ENCODE results near the gene UFD1. TPM values are rescaled to one million over a fixed set of nuclear protein-coding genes. Genes with fewer than 3 reads are reported as not detected.
A peak's percentile ranks its signal among the peaks of the same experiment; 100 is the strongest.

UFD1 gene
- total and polyA plus RNA-seq, 9 of the 15 experiments (the other 6 are each of a cell fraction or from before 2014, with no cell fraction given) = 238 to 645 (median 363) TPM

DNA sequence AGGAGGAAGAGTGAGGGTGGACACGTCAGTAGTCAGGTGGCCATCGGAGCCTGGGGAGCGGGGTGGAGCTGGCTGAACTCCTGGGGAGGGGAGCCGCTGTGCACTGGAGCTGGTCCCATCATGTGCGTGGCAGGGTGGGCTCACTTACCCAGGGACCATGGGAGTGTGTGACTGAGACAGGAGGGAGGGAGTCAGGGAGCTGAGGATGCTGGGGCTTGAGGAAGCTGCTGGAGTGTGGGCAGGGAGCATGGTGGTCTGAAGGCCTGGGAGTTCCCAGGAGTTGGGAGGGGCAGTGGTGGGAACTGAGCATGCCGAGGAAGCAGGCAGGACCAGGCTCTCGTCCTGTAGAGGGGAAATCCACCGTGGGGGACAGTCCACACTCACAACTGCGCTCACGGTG, 27.2 kb upstream of the UFD1 start:
- 93% methylated on average over 10 of the region's 10 CpGs for WGBS (ENCODE audit: insufficient coverage, low coverage, missing lambda C conversion rate)
- Histone ChIP-seq H3K9ac (ENCODE audit: insufficient read depth in 1 of 2, low read depth in 2 of 2, low read length in 2 of 2) (peak overlapping the region in 1 of 2 experiments; percentile 30; a peak in 1 of 4 replicates), H3K4me1 (replicated peaks in 1 of 2; ENCODE audit: control insufficient read depth in 2 of 2, insufficient read depth in 2 of 2, low read length in 2 of 2) (peaks cover 0 to 5% of the 10 kb centered on the region in 2 experiments; a peak in 1 of 5 replicates), H4K20me1 (replicated peaks; ENCODE audit: control insufficient read depth, insufficient read depth, low read length) (peaks cover 10% of the 10 kb centered on the region; the same call in 1 of the 2 replicates), H3K79me2 (ENCODE audit: control insufficient read depth, insufficient read depth, low read length) (no peaks in the 10 kb centered on the region), H3K4me2 (ENCODE audit: insufficient read depth, low read length) (no peak overlapping the region), H3K36me3 (ENCODE audit: control insufficient read depth, insufficient read depth, low read length) (peaks cover 99% of the 10 kb centered on the region), H3K9me1 (ENCODE audit: control insufficient read depth, insufficient read depth, low read length) (no peaks in the 10 kb centered on the region), H3K27me3 (ENCODE audit: control insufficient read depth in 2 of 2, insufficient read depth in 2 of 2, low read length in 2 of 2) (no peaks in the 10 kb centered on the region), H3K9me3 (replicated peaks; ENCODE audit: control insufficient read depth, insufficient read depth, low read depth, low read length) (no peaks in the 10 kb centered on the region), H3K27ac (ENCODE audit: extremely low read depth, low read depth, low read length) (no peak overlapping the region), H2AFZ (ENCODE audit: low read depth, low read length) (no peak overlapping the region), H3K4me3 (no peak overlapping the region)
- in situ Hi-C loops (cut with MboI) = loop anchor here (10.0 kb wide), 1 partner anchor 839 kb away; no protein-coding TSS in a partner anchor
- ChIA-PET CTCF (ENCODE audit: low intra/inter-chr PET ratio) (interaction anchor here (0.6 kb wide), 1 partner anchor 427 kb away, joined by 3 read pairs; no protein-coding TSS in a partner anchor), POLR2A (interaction anchor here (0.7 to 6.3 kb wide), 11 partner anchors 7 to 493 kb away, joined by 3 to 46 read pairs (median 9); partner anchors contain the start of genes CDC45 and CLDN5)
- DNase-seq (ENCODE audit: extremely low read depth in 1 of 4, low spot score in 3 of 4) = no peak
- no peak for ATAC-seq
- FAIRE-seq = no peak
- BruUV-seq (replicated peaks) = no TSS peak
- intact Hi-C loops (cut with micrococcal nuclease) = no loop called here
- TF ChIP-seq ERF (CRISPR knock-in tag; IDR thresholded peaks at IDR 0.05) (no peak), RBM17 (IDR thresholded peaks at IDR 0.05; ENCODE audit: borderline replicate concordance, low read depth, low read length) (no peak), XRCC3 (IDR thresholded peaks at IDR 0.05) (no peak), POLR2A (conservative IDR thresholded peaks at IDR 0.05) (peak; percentile 52; the same call in 1 of the 2 replicates), KDM5B (IDR thresholded peaks at IDR 0.05; ENCODE audit: insufficient replicate concordance, low read depth, low read length) (peak; percentile 7), ZNF778 (CRISPR knock-in tag; IDR thresholded peaks at IDR 0.05) (no peak), SMC3 (conservative IDR thresholded peaks at IDR 0.05; ENCODE audit: insufficient read depth, low read depth, low read length) (no peak), ELF1 (tag; IDR thresholded peaks at IDR 0.05) (no peak), RBM22 (IDR thresholded peaks at IDR 0.05; ENCODE audit: low read depth, low read length, poor library complexity, severe bottlenecking) (peak; percentile 9), GTF2E2 (tag; IDR thresholded peaks at IDR 0.05) (no peak), RBFOX2 (IDR thresholded peaks at IDR 0.05; ENCODE audit: low read depth, low read length) (peak; percentile 53; the same call in 1 of the 2 replicates), NR2C1 (IDR thresholded peaks at IDR 0.05) (no peak), NR2C1 (tag; IDR thresholded peaks at IDR 0.05) (no peak), POLR2G (IDR thresholded peaks at IDR 0.05; ENCODE audit: low read depth, low read length) (peak; percentile 65)
- TF ChIP-seq, protein P1, sequence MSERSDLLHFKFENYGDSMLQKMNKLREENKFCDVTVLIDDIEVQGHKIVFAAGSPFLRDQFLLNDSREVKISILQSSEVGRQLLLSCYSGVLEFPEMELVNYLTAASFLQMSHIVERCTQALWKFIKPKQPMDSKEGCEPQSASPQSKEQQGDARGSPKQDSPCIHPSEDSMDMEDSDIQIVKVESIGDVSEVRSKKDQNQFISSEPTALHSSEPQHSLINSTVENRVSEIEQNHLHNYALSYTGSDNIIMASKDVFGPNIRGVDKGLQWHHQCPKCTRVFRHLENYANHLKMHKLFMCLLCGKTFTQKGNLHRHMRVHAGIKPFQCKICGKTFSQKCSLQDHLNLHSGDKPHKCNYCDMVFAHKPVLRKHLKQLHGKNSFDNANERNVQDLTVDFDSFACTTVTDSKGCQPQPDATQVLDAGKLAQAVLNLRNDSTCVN (CRISPR knock-in tag; IDR thresholded peaks at IDR 0.05) = peak; percentile 6; the same call in 1 of the 2 replicates
